SK-N-SH treated with all-trans-retinoic acid at 6 μM for 48 hours (cell line): Measurements from ENCODE around the gene C2CD5.

Source experiments
- ATAC-seq: fragments of 200-7000 bp; cut with Tn5 transposase; 3 replicates; pipeline ENCODE4 v1.9.1; 2020; ENCODE audit warnings: mild to moderate bottlenecking, moderate library complexity
- BACH2 ChIP-seq: fragments of 250-450 bp; sonication (Bioruptor Pico); IDR thresholded peaks from 2 replicates; pipeline ENCODE4 v1.9.0; 2021; ENCODE audit warnings: mild to moderate bottlenecking, borderline replicate concordance
- CREB5 ChIP-seq: fragments of 250-450 bp; sonication (Bioruptor Pico); IDR thresholded peaks from 2 replicates; pipeline ENCODE4 v1.5.1; 2020; ENCODE audit warnings: low read depth, mild to moderate bottlenecking, moderate library complexity
- CSDC2 ChIP-seq: fragments of 250-450 bp; sonication (Bioruptor Pico); IDR thresholded peaks from 2 replicates; pipeline ENCODE4 v1.5.0; 2020; ENCODE audit warnings: mild to moderate bottlenecking, moderate library complexity
- CSRNP3 ChIP-seq: fragments of 250-450 bp; sonication (Bioruptor Pico); IDR thresholded peaks from 2 replicates; pipeline ENCODE4 v1.5.1; 2021; ENCODE audit warnings: mild to moderate bottlenecking, moderate library complexity
- ESRRG ChIP-seq: fragments of 250-450 bp; sonication (Bioruptor Pico); IDR thresholded peaks from 2 replicates; pipeline ENCODE4 v1.6.1; 2021; ENCODE audit warnings: mild to moderate bottlenecking
- GLIS3 ChIP-seq: fragments of 250-450 bp; sonication (Bioruptor Pico); IDR thresholded peaks from 2 replicates; pipeline ENCODE4 v1.5.0; 2020; ENCODE audit warnings: mild to moderate bottlenecking, moderate library complexity
- OSR1 ChIP-seq: fragments of 250-450 bp; sonication (Bioruptor Pico); IDR thresholded peaks from 2 replicates; pipeline ENCODE4 v1.8.0; 2022; ENCODE audit warnings: moderate library complexity, mild to moderate bottlenecking, inconsistent platforms
- PATZ1 ChIP-seq: fragments of 250-450 bp; sonication (Bioruptor Pico); IDR thresholded peaks from 2 replicates; pipeline ENCODE4 v1.8.0; 2020; ENCODE audit warnings: mild to moderate bottlenecking, moderate library complexity, borderline replicate concordance
- POU6F1 ChIP-seq: fragments of 250-450 bp; sonication (Bioruptor Pico); IDR thresholded peaks from 2 replicates; pipeline ENCODE4 v1.8.0; 2021; ENCODE audit warnings: low read depth, mild to moderate bottlenecking, moderate library complexity, borderline replicate concordance
- PPARA ChIP-seq: fragments of 250-450 bp; sonication (Bioruptor Pico); IDR thresholded peaks from 2 replicates; pipeline ENCODE4 v1.5.0; 2020; ENCODE audit warnings: mild to moderate bottlenecking, borderline replicate concordance
- RARB ChIP-seq: fragments of 250-450 bp; sonication (Bioruptor Pico); IDR thresholded peaks from 2 replicates; pipeline ENCODE4 v1.8.0; 2021; ENCODE audit warnings: mild to moderate bottlenecking, moderate library complexity
- SNAI2 ChIP-seq: fragments of 250-450 bp; sonication (Bioruptor Pico); IDR thresholded peaks from 2 replicates; pipeline ENCODE4 v1.5.0; 2020; ENCODE audit warnings: mild to moderate bottlenecking, moderate library complexity
- TCF4 ChIP-seq: fragments of 250-450 bp; sonication (Bioruptor Pico); IDR thresholded peaks from 2 replicates; pipeline ENCODE4 v1.8.0; 2021; ENCODE audit warnings: mild to moderate bottlenecking, moderate library complexity, borderline replicate concordance
- TOX ChIP-seq: fragments of 250-450 bp; sonication (Bioruptor Pico); IDR thresholded peaks from 2 replicates; pipeline ENCODE4 v1.8.0; 2021; ENCODE audit warnings: mild to moderate bottlenecking, moderate library complexity, borderline replicate concordance
- TSHZ2 ChIP-seq: fragments of 250-450 bp; sonication (Bioruptor Pico); IDR thresholded peaks from 2 replicates; pipeline ENCODE4 v1.5.0; 2020; ENCODE audit warnings: mild to moderate bottlenecking, moderate library complexity
- ZC3H10 ChIP-seq: fragments of 250-450 bp; sonication (Bioruptor Pico); IDR thresholded peaks from 2 replicates; pipeline ENCODE4 v1.5.1; 2021; ENCODE audit warnings: mild to moderate bottlenecking, moderate library complexity
- ZFP3 ChIP-seq: fragments of 250-450 bp; sonication (Bioruptor Pico); IDR thresholded peaks from 2 replicates; pipeline ENCODE4 v1.5.0; 2020; ENCODE audit warnings: mild to moderate bottlenecking, moderate library complexity
- ZNF565 ChIP-seq: fragments of 450-650 bp; formaldehyde crosslinking; conservative IDR thresholded peaks from 2 replicates; pipeline ENCODE4 v1.5.0; 2020; ENCODE audit warnings: low read depth, mild to moderate bottlenecking, moderate library complexity
- ZNF70 ChIP-seq: fragments of 450-650 bp; formaldehyde crosslinking; IDR thresholded peaks from 2 replicates; pipeline ENCODE4 v1.5.0; 2020; ENCODE audit warnings: mild to moderate bottlenecking, moderate library complexity
- ZNF8 ChIP-seq: fragments of 450-650 bp; formaldehyde crosslinking; IDR thresholded peaks from 2 replicates; pipeline ENCODE4 v1.5.0; 2020; ENCODE audit warnings: mild to moderate bottlenecking, moderate library complexity

Gene C2CD5

GRCh38 chr12:22574921-22575320, 30.6 kb upstream of the C2CD5 start:
- ATAC-seq = no peak
- TF ChIP-seq ESRRG (no peak), CREB5 (no peak), RARB (no peak), CSDC2 (CRISPR knock-in tag) (no peak), CSRNP3 (CRISPR knock-in tag) (no peak), POU6F1 (no peak)

GRCh38 chr12:22573181-22573580, 28.8 kb upstream of the C2CD5 start:
- no peak for ATAC-seq
- no peak for TF ChIP-seq CSDC2 (CRISPR knock-in tag)
- TF ChIP-seq POU6F1 = no peak
- TF ChIP-seq SNAI2 (CRISPR knock-in tag) = no peak
- TF ChIP-seq CSRNP3 (CRISPR knock-in tag) = no peak
- no peak for TF ChIP-seq ZFP3 (CRISPR knock-in tag)
- TF ChIP-seq CREB5 = no peak
- no peak for TF ChIP-seq OSR1 (CRISPR knock-in tag)
- no peak for TF ChIP-seq PATZ1
- no peak for TF ChIP-seq PPARA (CRISPR knock-in tag)
- TF ChIP-seq BACH2 = no peak
- no peak for TF ChIP-seq TSHZ2 (CRISPR knock-in tag)
- TF ChIP-seq ZNF565 (CRISPR knock-in tag) = no peak
- no peak for TF ChIP-seq ZNF70 (CRISPR knock-in tag)
- TF ChIP-seq TCF4 (CRISPR knock-in tag) = no peak
- no peak for TF ChIP-seq ZC3H10
- no peak for TF ChIP-seq ESRRG
- TF ChIP-seq GLIS3 (CRISPR knock-in tag) = no peak
- TF ChIP-seq TOX (CRISPR knock-in tag) = no peak
- TF ChIP-seq ZNF8 (CRISPR knock-in tag) = no peak
- TF ChIP-seq, all 23 proteins: peak for 0
